Activated naive CD4-positive, alpha-beta T cell (primary cell): ENCODE data around the gene TCF19.

Source experiments
- DNase-seq, 4 experiments: peaks; one replicate each; lab custom pipeline; 2025; lab: John Stamatoyannopoulos, UW

The TCF19 gene, protein sequence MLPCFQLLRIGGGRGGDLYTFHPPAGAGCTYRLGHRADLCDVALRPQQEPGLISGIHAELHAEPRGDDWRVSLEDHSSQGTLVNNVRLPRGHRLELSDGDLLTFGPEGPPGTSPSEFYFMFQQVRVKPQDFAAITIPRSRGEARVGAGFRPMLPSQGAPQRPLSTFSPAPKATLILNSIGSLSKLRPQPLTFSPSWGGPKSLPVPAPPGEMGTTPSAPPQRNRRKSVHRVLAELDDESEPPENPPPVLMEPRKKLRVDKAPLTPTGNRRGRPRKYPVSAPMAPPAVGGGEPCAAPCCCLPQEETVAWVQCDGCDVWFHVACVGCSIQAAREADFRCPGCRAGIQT

DNA sequence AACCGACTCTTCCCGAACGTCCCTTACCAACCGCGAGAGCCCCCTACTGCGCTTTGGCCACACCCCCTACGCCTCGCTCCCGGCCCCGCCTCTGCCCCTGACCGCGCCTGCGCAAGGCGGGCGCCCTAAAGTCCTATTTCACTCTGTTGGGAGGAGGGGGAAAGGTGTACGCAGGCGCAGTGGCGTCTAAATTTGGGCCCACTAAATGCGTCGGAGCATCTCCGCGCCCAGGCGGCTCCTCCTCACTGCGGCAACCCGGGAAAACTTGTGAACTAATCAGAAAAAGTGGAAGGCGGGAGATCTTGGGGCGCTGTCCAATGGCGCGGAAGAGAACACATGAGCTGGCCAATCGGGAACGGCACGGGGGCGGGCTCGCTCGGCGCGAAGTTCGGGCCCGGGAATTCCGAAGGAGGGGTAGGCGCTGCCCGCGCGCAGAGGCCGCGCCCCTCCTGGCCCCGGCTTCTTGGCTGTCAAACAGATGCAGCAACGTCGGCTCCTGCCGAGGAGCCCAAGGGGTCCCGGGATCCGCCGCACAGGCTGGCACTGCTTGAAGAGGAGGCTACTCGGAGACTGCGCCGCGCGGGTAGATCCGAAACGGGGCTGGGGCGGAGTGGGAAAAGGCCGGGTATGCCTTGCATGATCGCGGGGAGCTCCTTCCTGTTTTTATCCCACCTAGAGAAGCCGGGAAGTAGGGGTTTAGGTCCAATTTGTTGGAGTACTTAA is at the start of gene TCF19:
Gene TCF19 (plus strand): TSS at position 450 of the 723 bp plus-strand sequence. CDS start 881 bp downstream, outside the sequence.
- peak; percentile 97 to 98 (median 98) for DNase-seq

DNA sequence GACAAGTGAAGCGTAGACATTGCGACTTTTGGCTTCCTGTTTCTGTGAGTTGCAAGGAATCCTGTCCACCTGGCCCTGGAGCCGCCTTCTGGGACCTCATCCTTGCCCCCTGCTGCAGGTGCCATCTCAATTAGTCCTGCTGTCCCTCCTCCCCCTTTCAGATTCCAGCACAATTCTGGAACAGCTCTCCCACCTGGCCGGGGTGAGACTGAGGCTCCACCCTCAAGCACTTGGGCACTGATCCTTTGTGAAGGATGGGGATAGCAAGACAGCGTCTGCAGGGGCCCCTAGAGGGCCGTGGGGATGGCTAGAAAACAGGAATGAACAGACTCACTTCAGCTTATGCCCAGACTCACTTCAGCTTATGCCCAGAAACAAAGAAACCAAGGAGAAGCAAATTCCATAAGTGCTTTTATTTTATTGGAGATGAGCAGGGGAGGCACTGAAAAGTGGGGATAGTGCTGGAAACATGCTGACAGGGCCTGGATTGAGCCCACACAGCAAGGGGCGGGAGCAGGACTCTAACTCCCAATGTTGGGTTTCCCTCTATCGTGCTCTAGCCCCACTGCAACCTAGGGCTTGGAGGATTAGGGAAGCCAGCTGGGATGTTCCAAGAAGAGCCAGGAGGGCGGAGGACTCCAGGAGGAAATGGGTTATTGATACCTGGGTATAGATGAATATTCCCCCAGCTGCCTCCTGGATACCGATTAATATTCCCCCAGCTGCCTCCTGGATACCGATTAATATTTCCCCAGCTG is 47.4 kb upstream of the TCF19 start:
- no peak for DNase-seq

DNA sequence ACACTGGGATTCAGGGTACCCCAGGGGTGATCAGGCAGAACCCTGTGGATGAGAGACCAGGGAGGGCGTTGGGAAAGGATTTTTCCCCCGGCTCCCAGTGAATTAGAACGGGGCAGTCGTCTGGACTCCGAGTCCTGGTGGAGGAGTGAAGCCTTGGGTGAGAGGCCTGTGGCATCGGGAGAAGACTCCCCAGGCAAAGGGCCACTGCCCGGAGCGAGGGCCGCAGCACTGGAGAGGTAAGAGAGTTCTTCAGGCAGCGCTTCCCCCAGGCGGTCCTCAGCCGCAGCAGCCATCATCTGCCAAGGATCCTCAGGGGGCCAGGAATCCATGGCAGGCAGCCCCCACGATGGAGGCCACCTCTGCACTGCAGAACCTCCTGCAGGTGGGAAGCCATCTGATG is 46.7 kb upstream of the TCF19 start:
- DNase-seq, result no peak

DNA sequence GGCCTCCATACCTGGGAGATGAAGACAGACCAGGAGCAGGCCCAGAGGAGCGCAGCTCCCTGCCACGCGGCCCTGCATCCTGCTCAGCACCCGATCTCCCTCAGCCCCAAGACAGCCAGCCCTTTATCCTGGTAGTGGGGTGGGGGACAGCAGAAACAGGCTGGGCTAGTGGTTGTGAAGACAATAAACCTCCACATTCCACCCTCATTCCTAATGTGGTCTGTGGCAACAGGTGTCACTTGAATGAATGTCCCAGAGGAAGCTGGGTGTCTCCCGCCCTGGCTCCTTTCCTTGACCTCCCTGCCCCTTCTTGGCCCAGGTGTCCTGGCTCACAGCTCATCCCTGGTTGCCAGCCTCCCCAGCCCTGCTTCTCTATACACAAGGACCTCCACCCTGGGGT is 45.9 kb upstream of the TCF19 start, which contains the start of gene C6orf15:
Gene C6orf15 (minus strand): TSS at position 98 of the 400 bp plus-strand sequence. CDS start 20 bp downstream, at position 78.
- no peak for DNase-seq

DNA sequence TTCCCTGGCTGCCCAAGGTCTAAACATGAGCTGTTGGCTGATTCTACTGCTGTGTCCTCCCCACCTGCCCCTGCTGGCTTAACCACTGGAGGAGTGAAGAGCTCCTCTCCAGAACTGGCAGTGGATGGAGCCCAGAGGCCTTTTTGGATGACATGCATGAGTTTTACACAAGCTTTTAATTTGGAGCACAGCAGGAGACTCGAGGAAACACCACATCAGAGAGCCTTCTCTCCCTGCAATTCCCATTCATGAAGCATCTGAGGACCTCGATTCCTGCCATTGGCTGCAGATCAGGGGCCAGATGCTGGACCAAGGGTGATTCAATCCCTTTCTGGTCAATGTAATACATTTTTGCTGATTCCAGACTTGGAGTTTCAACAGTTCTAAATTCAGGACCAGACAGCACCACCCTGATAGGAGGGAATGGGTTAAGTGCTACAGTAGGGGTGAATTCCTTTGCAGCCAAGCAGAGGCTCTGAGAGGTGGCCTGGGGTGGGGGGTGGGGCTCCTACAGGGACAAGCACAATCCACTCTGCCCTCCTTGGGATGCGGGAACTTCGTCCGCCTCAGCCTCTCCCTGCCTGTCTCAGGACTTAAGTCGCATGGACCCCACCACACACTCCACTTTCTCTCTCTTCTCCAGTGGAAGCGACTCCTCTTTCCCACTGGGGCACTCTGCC is 44.4 kb upstream of the TCF19 start:
- DNase-seq, result no peak

DNA sequence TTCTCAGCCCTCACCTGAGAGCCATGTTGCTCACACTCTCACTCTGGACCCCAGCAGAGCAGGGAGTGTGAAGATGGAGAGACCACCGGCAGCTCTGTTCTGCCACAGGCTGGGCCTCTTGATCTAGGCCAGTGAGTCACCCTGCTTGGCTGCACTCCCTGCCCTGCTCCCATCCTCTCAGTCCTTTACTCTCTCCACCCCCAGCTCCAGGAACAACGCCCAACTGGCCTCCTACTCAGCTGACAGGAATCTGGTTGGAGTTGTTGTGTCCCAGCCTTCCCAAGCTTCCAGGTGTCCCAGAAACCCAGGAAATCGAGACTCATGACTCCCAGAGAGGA is 43.9 kb upstream of the TCF19 start, which contains the start of gene PSORS1C1:
Gene PSORS1C1 (plus strand): TSS at position 260 of the 338 bp plus-strand sequence. CDS start 14,833 bp downstream, outside the sequence.
- no peak for DNase-seq

DNA sequence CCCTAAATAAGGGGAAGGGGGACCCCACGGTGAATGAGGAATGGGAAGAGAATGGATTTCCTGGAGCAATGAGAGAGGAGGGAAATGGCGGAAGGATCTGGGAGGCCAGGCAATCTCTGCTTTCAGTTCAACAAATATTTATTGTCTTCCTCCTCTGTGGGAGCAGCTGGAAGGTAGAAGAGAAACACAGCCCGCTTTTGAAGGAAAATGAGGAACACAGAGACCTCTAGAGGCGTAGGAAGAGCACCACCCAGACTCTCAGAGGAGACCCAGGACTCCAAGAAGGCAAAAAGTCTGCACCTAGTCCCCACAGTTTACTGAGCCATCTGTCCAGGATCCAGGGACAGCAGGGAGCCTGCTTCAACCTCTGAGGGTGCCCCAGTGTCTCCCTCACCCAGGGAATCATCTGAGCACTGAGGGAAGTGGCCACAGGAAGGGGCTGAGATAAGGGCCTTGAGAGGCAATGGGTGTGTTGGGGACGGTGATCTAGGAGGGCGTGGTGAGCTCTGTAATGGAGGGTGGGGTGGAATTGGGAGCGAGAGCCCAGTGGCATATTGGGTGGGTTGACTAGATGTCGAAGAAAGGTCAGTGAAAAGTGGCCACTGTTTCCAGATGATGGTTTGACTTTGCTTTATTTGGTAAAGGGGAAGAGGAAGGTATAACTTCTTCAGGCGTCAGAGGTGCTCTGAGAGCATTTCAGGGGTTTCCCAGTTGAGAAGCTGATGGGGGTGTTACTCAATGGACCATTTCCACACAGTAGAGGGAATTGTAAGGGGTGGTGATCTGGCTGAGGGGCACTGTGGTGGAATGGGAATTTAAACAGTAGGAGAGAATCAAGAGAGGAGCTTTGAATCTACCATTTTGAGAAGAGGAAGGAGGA is 43.2 kb upstream of the TCF19 start:
- DNase-seq, result no peak

DNA sequence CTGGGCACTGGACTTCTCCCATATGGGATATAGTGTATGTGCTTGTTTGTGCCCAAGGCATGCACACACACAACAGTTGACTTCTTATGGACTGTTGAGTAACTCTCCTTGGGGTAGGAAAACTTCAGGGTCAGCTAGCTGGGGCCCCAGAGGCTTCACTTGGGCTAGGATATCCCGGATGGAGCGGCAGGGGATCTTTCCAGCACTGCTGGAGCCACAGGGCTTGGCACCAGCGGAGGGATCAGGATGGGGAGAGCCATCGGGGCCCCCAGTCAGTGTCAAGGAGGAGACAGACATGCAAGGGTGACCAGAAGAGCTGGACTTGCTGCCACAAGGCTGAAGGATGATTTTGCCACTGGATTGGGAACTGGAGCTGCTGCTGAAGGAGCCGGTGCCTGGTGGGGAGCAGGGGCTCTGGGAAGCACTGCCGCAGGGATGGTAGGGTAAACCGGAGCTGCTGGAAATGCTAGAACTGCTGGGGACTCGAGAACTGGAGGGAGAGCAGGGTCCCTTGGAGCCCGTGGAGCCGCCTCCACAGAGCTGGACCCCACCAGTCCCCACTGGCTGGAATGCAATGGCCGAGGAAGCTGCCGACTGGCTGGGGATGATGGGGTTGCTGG is 42.3 kb upstream of the TCF19 start:
- DNase-seq, result no peak

DNA sequence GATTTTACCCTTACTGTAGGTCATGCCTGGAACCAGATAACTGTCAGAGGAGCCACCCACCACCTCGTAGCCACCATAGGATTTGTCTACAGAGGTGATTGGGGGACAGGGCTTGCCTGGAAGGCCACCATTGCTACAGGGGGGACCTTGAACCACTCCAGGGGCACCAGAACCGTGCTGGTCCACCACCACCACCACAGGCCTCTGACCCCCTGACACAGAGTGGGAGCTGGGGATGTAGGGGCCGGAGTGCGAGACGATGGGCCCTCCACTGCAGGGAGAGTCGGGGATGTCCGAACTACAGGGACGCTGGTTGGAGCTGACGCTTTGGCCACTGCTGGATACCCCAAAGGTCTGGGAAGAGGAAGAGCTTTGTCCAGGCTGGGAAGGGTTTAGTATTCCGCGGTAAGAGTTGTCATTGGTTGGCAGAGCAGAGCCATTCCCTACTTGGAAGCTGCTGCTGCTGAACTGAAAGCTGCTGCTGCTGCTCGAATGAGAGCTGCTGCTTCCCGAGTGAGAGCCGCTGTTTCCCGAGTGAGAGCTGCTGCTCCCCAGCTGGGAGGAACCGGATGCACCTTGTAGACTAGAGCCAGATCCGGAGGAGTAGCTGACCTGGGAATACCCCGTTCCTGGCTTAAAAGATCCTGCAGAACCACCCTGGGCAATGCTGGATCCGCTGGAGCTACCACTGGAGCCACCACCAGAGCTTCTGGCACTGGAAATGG is 41.6 kb upstream of the TCF19 start:
- no peak for DNase-seq

DNA sequence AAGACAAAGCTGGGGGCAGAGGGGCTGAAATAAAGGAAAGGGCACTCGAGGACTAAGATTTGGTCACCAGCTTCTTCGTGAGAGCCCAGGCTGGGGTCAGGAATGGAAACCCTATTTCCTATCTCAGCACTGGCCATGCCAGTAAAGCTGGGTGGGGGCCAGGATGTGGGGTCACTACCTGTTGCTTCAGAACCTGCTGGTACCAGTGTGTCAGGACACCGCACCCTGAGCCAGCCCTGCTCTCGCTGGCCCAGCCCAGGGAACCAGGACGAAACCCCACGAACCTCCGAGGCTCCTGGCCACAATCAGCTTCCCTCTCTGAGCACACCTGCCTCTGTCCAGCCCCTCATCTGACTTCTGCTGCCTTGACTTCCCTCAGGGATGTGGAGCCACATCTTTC is 40.2 kb upstream of the TCF19 start:
- DNase-seq, result no peak

DNA sequence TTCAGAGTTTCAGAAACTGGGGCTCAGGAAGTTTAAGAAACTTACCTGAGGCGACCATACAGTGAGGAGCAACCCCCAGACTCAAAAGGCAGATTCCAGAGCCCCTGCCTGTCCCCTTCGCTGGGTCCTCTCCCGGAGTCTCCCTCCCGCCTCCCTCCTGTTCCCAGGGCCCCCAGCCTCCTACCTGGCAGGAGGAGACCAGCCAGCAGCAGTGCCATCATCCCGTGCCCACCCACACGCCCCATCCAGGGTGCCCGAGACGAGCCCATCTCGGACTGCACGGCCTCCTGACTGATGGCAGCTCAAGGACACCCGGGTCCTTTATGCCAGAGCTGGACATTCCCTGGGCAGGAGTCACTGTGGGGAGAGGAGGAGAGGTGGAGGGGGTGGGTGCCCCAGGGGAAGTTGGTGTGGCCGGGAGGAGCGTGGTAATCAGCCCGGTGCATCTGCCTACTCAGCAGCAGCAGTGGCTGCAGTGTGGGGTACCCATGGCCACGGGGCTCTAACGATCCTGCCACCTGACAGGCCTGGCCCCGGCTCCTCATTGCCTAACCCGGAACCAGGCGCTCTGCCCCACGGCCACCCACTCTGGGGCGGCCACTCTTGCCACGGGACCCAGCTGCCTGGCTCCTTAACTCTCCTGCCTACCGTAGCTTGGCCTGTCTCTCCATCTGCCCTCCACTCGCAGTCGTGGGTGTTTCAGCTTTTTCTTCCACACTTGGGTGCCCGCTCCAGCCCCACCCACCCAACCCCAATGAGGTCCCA is 38.1 kb upstream of the TCF19 start, which contains the start of gene CDSN:
Gene CDSN (minus strand): TSS at position 296 of the 765 bp plus-strand sequence. CDS start 27 bp downstream, at position 269.
- no peak for DNase-seq

DNA sequence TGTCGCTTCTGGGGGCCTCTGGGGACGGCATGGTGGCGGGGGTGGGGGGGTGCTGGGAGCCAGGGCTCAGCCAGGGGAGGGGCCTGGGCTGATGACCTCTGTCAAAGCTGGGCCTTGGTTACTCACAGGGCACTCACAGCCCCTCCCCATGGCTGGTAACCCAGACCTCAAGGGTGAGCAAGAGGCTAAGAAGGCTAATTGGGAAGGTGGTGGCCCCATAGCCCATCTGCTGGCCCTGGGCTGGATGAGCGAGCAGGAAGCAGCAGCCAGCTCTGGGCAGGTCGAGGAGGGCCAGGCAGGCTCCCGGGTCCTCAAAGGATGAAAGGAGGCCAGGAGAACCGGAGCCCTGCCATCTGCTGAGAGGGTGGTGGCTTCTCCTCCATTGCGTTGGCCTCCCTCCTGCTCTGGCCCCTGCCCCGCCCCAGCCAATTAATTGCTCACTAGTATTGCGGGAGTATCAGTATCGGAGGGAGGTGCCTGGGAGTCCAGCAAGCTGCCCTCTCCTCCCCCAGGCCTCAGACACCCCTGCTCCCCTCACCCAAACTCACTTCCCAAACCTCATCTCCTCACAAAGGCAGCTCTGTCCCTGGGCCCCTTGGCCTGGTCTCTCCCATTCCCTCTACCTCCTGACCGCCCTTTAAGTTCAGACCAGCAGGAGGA is 37.1 kb upstream of the TCF19 start:
- DNase-seq, result no peak

DNA sequence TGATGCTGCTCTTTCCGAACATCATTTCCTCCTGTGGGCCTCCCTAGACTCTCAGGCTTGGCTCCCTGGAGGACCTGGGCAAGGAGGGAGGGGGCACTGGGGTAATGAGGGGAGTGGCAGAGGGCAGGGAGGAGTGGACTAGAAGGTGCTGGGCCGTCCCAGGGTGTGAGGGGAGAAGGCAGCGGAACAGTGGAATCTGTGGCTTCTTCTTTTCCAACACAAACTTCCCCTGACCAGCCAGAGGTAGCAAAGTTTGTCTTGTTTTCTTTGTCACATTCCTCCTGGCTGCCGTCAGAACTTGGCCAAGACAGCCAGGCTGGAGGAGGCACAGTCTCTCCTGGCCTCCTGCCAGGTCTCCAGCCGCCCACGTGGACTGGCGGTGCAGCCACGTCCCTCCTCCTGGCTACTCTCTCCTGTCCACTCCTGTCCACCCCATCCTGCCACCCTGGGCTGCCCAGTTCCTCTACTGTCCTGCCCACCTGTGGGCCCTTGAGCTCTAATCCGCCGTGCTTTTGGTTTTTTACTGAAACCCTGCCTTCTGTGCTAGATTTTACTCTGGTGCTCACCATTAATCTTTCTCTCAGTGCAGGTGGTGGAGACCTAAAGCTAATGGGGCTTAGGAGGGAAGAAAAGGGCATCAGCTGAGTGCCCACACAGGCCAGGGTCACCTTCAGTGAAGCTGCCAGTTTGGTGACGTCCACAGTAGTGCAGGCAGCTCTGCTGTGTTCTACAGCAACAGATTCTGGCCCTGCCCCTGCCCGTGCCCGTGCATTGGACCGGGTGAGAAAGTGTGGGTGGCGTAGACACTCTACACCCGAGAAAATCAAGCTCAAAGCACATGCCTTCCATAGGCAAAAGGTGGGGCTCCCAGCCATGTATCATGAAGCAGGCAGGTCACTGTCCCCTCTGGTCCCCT is 35.3 kb upstream of the TCF19 start:
- no peak for DNase-seq

DNA sequence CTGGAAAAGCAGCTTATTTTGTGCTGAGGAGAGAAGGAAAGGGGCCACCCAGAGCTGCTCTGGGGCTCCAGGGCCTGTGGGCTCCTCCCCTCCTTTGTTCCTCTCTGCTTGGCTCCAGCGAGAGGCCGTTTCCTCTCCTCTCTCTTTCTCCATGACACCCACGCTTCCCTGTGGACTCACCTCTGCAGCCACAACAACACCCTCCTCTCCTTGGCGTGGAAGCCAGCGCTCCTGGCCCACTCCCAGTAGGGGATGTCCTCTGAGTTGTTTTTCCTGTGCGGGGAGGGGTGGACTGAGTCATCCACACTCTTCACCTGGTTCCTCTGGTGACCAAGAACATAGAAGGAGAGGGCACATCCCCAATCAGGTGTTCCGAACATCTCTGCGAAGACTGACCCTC is 33.2 kb upstream of the TCF19 start:
- no peak for DNase-seq

DNA sequence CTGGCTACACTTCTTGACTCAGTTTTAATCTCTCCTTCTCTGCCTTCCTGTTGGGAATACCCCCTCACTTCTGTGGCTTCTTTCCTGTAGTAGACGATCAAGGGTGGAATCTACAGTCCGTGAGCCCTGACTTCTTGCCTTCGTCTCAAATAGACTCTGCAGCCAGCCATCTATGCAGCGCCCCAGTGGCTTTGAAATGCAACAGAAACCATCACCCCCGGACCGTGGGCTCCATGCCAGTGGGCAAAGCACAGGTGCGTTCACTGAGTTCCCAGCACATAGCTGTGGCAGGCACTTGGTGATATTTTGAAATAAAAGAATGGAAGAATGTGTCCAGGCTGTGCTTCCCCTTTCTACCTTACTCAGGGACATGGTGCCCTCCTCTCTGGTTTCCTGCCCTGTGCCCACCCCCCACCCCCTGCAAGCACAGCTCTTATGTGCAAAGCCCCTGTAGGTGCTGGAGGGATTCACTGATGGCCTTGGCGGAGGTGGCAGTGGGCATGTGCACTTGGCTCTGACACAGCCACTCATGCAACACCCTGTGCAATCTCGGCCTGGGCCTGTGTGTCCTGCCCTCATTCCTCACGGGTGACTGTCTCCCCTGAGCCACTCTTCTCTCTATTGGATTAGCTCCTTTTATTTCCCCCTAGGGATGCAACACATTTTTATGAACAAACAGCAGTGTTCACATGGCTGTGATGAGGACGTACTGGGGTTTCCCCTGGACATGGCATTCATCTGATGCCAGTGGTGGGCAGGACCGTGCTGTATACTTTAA is 32.6 kb upstream of the TCF19 start:
- DNase-seq, result no peak

DNA sequence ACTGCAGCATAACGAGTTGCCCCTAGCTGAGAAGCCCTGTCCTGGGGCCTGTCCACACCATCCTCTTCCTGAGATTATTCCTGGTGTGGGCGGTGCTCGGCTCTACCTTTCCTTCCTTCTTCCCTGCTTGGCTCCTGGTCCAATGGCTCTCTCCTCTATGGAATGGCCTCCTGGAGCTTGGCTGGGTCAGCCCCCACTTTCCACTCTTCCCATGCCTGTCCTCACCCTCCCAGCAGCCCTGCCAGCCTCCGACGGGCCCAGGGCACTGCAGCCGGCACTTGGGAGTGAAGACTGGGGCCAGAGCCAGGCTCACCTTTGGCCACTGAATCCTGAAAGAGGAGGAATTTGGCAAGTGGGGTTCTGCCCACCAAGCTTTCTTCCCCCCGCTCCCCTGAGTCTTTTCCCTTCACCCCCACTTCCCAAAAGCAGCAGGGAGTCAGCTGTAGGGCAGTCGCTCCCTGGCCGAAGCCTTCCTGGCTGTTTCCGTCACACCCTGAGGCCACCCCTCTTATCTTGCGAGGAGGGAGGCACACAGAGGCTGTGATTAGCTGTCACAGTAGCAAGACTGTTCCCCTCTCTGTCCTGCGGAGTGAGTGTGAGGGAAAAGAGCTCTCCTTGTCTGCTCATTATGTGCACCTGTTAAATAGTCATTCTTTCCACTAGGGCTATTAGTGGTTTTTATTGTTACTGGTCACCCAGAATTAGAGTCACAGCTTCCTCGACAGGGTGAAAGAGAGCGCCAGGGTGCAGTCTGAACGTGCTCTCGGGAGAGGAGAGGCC is 31.8 kb upstream of the TCF19 start:
- DNase-seq, result no peak
